Fibroblast of skin of left quadriceps (primary cell): ENCODE results near the gene LASP1NB.
A peak's percentile ranks its signal among the peaks of the same experiment; 100 is the strongest.

ENCODE experiments used
- DNase-seq, 2 experiments: peaks; one replicate each; pipeline ENCODE4 v3.0.0-alpha.2; 2013; ENCODE audit warnings: low read depth in 2 of 2

Gene LASP1NB

GRCh38 chr17:38961413-38961812 lies 36.0 kb downstream of the LASP1NB start:
- DNase-seq, result no peak

- peak; percentile 66 to 68 for DNase-seq
Observed at GRCh38 chr17:38967290-38967738, 41.9 kb downstream of the LASP1NB start, which contains the start of gene FBXO47. Gene FBXO47, minus strand, starts transcription at chr17:38967403. Its CDS starts 4,378 bp downstream, at chr17:38963025.

- no peak for DNase-seq
Observed at GRCh38 chr17:38969281-38969680, 43.9 kb downstream of the LASP1NB start.

- DNase-seq, result no peak
Observed at GRCh38 chr17:38970128-38970527, 44.7 kb downstream of the LASP1NB start.

- DNase-seq, result no peak
Observed at GRCh38 chr17:38970804-38971203, 45.4 kb downstream of the LASP1NB start.

GRCh38 chr17:38976187-38976551 lies 50.8 kb downstream of the LASP1NB start:
- DNase-seq, result peak; percentile 37 to 44

GRCh38 chr17:38978180-38978579 lies 52.8 kb downstream of the LASP1NB start:
- no peak for DNase-seq
